Activated T-helper 1 cell treated with anti-CD3 and anti-CD28 coated beads, Interleukin-2, amount 50 U/mL, for 16 hours (primary cell): Measurements from ENCODE around the gene FCN3.
"Not testable (repeated sequence)": the region's sequence is repeated elsewhere in the genome, so short reads cannot be mapped to it uniquely, and the experiment has no call there.

ENCODE experiments used
- DNase-seq, 2 donors: peaks; one replicate each; pipeline ENCODE4 v3.0.0-alpha.2; 2020; ENCODE audit warnings: low read depth in 1 of 2, low spot score in 1 of 2

The FCN3 gene

DNA sequence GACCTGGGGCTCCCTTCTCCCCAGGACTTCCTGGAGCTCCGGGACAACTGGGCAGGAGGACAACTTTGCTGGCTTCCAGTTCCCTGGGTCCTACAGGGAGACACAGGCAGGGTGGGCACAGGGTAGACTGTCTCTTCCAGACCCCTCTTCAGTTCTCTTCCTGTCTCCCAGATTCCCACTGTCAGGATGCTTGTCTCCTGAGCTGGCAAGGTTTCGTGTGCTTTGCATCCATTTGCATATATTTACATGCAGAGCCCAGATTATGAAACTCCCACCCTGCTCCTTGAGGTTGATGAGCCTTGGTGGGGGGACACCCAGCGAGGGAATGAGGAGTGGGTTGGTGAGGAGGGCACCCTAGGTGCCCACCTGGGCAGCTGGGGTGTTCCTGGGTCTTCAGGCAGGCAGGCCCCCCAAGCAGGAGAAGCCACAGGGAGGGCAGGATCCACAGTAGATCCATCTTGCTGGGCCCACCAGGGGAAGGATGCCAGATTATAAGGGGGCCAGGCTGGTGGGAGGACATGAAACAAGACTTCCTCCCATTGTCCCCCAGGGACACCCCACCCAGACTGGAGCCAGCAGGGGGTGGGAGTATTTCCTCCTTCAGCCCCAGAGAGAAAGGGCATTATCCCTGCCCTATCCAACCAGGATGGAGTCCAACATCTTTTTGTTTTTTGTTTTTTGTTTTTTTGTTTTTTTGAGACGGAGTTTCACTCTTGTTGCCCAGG is at the start of gene FCN3:
TSS of gene FCN3 (minus strand) at position 463 of the 725 bp plus-strand sequence. CDS start at position 457, 6 bp downstream.
- DNase-seq = no peak

DNA sequence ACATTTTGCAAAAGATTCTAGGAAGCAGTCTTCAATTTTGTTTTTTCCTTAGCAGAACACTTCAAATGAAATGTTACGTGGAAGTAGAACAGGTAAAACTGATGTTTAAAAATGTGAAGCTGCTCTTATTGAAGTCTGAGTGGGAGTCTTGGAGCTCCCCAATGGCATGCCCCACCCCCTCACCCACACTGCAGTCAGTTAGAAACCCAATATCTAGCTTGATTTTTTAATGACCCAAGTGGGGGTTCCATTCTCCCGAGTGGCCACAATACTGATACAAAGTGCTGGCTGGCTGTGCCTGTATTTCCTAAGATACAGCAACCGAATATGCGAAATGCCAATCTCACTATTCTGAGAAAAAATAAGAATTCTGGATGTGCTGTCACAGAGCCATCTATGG is 49.1 kb upstream of the FCN3 start:
- no peak for DNase-seq

DNA sequence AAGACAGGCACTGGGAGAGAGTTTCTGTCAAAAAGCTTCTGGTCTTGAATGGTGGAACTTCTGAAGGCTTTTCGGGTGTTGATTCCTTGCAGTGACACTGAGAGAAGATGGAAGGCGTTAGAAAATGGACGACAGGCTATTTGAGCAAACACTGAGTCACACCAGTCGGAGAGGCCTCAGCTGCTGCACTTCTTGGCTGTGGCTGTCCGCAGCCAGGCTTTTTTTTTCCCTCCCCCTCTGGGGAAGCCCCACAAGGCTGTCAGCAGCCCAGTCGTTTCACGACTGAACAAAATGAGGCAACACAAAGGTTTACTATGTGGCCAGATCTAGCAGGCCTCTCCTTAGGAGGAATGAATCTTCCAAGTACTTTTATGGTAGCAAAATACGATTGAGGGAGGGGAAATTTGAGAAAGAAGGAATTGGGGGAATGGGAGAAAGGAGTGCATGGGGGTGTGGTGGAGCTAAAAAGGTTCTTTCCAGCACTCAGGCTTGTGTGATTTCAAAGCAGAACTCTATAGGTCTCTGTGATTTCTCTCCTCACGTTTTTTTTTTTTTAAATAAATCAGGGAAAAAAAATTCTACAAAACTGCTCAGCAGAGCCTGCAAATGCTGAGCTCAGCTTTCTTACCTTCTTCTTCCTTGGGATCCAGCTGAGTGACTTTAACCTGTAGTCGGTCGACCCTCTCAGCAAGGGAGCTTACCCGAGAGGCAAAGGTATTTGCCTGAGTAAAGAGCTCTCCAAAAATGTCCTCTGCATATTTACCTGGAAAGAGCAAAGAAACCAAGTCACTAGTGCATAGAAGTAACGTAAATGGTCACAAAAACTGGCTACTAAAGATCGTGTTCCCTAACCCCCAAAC is 43.9 kb upstream of the FCN3 start:
- peak in 1 of 2 donors; percentile 48 for DNase-seq

DNA sequence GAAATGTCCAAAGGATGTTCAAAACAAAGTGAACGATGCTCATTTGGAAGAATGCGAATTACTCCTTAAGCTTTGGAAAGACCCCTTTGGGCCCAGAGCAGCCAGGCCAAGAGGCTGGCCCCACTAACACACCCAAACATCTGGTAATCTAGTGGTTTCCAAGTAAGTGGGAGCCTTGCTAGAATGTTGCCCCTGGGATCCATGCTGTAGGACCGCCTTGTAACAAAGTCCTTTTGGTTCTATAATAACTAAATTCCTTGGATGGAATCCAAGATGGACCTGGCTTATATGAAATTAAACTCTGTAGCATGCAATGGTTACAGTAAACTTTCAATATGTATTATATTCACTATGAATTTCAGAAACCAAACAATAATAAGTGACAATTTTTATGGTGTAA is 43.1 kb upstream of the FCN3 start:
- DNase-seq = no peak

DNA sequence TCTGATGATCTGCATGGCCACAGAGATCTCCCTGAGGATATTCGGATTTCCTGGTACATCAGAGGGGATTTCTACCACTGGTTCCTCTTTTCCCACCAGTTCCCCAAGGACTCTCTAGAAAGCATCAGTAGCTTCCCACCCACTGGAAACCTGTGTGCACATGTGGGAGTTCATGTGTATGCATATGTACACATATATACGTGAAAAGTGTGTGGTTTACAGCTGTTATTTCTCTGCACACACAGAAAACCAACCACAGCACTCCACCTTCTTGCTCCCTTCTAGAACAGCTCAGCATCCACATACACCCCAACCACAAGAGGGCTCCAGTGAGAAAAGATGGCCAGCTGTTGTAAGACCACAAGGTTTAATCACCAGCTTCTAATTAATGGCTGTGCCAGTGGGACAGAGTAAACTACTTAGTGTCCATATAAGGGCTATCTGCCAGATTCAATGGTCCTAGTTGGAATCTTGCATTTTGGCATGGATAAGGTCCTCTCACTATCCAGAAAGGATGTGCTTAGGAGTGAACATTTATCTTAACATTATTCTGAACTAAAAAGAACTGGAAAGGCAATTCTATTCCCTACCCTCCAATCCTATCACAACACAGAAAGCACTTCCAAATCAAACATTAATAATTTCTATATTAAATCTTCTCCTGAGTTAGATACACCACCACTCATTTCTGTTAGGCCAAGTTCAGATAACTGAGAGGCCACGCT is 41.9 kb upstream of the FCN3 start:
- no peak for DNase-seq

DNA sequence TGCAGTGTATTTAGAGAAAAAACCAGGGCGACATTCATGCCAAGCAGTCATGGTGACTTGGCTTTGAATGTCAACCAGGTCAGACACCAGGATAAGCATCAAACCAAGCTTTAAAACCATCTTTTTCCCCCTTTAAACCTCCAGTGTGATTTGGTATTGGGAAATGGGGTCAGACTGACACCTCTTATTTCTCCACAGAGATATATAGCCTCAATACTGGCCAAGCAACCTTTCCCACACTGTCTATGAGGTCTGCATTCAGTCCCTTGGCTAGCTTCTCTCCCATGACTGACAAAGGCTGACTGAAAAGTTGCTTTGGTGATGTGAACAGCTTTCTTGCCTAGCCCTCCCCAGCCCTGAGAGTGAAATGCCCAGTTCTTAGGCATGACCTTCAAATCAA is 39.5 kb upstream of the FCN3 start:
- no peak for DNase-seq

DNA sequence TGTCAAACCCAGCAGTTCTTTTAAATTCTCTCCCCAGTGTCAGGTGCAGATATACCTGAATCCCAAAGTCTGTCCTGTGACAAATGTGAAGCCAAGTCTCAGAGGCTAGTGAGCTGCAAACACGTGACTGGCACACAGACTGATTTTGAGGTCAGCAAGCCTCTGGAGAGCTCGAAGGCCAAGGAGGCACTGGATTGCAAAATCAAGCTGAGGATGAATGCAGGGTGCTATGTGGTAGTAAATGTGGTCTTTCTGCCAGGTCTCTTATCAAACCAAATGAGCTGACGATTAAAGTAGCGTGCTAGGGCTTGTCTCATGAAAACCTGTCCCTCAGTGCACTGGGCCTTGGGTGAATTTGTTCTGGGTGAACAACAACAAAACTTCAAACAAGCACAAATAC is 38.4 kb upstream of the FCN3 start:
- DNase-seq = no peak

DNA sequence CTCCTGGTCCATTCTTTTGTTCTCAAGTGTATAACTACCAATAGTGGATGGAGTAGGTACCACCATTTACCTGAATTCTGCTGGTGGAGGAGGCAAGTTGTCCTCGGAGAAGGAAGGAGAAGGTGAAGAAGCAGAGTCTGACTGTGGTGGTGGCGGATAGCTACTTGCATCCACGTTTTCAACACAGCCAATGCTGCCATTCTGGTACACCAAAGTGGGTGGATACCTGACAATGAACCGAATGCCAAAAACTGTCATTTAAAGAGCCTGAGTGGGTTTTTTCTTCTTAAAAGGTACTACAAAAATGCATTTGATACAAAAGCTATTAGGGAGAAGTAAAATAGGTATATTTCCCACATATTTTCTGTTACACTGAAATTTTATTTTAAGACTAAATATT is 37.9 kb upstream of the FCN3 start:
- no peak for DNase-seq

DNA sequence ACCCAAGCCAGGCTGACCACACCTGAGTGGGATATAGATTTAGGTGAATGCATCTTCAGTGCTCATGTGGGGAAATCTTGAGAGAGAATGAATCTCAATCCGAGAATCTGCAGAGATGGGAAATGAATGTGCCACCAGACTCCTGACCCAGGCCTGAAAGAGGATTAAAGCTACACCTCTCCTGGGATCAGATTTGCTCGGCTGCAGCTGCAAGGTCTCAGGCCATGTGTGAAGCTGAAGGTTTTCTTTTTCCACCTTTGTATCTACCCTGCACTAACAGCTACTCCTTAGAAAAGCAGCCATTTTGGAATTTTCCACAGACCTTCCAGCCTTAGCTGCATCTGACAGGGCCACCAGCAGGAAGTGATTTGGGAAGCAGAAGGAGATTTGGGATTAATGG is 36.1 kb upstream of the FCN3 start:
- DNase-seq = no peak

DNA sequence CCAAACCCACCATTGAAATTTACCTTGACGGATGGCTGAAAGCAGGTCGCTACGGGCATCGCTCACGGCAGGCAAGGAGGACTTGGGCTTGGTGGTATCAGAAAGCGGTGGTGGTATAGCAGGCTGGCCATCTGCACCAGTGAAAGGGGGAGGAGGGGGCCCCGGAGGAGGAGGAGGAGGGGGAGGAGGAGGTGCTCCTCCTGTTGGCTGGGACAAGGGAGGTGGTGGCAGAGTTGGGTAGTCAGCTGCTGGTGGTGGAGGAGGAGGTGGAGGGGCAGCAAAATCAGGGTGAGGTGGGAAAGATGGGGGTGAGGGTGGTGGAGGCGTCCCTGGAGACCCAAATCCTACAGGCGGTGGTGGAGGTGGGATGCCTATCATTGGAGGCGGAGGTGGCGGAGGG is 35.0 kb upstream of the FCN3 start:
- no peak for DNase-seq

DNA sequence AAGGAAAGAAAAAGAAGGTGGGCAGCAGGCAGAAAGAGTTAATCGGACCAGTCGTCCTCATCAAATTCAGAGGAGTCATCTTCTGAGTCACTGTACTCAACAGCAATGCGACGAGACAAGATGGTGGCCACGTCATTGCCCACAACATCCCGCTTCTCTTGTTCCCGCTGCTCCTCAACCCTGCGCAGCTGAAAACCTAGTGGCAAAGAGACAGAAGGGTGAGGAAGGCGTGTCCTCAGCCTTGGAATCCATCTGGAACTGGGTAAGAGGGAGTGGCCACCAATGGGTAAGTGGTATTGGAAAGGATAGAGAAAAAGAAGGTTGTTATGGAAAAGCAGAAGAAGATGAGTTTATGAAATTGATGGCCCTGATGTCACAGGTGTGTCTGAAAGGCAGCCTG is 33.5 kb upstream of the FCN3 start:
- DNase-seq = no peak

DNA sequence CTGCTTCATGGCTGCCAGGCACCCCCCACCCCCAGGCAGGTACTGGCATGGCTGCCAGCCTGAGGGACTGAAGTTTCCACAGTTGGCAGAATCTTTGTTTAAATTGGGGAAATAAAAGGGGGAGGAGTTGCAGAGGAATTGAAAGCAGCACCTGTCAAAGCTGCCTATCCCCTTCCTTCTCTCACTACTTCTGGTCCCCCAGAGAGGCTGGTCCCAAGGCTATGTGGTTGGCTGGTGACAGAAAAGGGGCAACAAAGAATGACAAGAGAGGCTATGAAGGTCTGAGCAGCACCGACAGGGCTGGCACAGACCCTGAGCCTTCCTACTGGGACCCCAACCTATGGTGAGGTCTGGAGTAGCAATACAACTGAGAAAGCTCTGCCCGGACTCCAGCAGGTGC is 32.2 kb upstream of the FCN3 start:
- DNase-seq = not testable (repeated sequence)

DNA sequence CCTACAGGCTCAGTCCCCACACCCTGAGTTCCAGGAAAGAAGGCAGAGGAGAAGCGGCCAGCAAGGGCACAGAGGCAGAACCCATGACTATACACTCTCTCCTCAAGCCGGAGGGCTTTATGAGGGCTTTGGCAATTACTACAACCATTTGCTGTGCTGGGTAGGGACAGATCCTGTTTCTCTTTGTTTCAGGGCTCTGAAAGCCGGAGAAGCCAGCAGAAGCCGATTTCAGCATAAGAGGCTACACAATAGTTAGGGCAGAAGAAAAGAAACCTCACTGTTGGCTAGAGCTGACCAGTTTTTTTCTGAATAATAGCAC is 31.7 kb upstream of the FCN3 start:
- no peak for DNase-seq

DNA sequence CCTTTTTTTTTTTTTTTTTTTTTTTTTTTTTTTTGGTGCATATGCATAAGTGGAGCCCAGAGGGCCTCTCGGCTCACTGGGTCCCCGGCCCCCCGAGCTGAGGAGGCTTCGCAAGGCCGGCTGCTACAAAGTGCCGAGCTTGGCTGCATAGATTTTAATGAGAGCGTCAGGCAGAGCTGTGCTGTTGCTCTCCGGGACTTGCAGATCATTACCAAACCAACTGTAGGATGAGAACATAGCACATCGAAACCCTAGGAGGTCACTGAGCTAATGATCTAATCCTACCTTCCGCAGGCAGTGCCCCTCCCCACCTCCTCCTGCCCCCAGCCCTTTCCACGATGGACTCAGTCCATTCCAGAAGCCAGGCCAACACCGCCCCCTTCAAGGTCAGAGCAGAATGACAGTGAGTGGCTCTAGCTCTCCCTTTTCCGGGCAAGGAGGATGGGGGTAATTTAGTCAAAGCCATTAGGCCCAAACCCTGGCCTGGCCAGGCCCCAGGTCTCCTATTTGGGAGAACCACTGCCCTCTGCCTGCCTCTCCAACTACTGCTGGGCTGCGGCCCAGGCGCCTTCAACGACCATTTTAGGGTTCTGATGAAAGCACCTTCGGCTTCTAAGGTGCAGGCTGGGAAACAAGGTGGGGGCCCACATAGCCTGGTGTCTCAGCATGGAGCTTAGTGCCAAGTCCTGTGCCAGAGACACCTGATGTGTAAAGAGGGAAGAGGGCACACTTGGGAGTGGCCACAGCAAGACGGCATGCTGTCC is 31.2 kb upstream of the FCN3 start:
- DNase-seq = not testable (repeated sequence)

DNA sequence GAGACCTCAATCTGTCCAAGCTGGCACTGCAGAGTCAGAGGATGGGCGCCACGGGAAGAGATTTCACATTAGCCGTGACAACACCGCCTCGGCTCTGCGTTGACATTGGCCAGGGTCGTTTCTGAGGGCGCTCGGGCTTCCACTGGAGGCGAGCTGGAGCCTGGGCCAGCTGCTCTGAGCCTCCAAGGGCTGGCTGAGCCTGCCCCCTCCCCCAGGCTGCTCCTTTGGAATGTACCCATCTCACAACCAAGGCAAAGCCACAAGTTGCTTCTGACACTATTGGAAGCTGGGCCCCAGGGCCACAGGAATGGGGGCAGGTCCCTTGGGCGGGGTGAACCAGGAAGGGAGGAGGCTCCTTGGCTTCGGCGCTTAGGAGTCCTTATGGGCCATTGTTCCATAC is 30.4 kb upstream of the FCN3 start:
- DNase-seq = no peak

DNA sequence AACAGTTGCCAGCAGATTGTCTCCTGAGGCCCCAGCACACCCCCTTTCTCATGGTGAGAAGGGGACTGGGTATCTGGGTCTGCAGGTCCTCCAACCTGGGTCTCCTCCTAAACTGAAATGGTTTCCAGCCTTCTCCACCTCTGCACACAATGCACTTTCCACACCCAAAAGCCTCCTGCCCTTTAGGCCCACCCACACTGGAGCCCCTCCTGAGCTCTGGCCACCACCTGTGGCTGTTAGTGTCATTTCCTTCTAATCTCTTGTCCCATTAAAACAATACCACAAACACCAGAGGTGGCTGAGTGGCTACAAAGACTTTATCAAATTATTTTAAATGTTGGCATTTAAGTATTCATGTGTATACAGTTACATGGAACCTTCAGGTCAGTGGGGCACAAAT is 29.3 kb upstream of the FCN3 start:
- no peak for DNase-seq

DNA sequence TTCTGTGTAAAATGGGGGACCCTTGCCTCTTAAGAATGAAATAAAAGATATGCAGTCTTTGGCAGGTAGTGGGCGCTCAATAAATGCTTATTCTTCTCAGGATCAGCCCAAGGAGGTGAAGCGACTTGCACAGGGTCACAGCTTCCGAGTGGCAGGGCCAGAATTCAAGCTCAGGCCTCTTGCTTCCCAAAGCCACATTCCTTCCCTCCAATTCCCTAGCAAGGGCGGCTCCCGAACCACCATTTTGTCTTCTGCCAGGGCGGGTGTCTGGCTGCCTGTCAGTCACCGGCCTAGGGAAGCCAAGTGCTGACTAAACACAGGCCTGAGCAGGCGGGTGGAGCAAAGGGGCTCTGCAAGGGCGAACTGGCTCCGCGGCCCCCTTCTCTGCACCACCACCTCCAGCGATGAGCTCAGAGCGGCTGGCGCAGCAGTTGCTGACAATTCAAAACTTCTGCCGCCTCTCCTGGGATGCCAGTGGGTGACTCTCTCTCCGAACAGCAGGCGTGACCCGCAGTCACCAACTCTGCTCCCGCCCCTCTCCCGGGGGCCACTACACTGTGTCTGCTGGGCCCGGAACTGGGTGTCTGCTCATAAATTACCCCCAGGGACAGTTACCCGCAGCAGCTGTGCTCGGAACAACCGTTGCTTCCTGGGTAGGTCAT is 28.6 kb upstream of the FCN3 start:
- no peak for DNase-seq

DNA sequence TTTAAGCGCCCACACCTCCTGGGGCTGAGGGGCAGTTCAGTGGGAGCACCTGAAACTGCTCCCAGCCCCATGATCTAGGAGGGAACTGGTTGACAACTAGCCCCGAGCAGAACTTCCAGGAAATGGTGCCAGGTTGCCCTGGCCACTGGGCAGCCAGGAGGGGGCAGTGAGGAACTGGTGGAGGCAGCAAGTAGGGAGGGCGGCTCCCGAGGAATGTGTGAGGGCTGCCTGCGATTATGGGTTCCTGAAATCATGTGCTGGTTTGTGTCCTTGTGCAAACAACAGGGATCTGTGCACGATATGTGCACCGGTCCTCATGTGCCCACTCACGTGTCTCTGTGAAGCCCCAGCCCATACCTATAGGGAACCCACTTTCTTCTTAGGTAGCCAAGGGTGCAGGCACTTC is 27.7 kb upstream of the FCN3 start:
- no peak for DNase-seq

DNA sequence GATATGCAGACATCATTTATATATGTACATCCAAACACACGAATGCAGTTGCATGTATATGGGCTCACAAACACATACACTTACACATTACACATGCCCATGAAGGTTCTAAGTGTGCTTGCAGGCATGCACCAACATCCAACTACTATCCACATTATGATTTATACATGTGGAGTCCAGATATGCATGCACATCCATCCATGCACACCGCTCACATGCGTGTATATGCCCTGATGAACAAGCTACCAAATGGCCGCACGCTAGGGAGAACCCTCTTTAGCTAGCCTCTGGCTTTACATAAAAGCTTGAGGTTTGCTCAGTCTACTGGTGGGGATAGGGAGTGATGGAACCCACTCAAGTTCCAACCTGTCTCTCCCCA is 26.3 kb upstream of the FCN3 start:
- no peak for DNase-seq

DNA sequence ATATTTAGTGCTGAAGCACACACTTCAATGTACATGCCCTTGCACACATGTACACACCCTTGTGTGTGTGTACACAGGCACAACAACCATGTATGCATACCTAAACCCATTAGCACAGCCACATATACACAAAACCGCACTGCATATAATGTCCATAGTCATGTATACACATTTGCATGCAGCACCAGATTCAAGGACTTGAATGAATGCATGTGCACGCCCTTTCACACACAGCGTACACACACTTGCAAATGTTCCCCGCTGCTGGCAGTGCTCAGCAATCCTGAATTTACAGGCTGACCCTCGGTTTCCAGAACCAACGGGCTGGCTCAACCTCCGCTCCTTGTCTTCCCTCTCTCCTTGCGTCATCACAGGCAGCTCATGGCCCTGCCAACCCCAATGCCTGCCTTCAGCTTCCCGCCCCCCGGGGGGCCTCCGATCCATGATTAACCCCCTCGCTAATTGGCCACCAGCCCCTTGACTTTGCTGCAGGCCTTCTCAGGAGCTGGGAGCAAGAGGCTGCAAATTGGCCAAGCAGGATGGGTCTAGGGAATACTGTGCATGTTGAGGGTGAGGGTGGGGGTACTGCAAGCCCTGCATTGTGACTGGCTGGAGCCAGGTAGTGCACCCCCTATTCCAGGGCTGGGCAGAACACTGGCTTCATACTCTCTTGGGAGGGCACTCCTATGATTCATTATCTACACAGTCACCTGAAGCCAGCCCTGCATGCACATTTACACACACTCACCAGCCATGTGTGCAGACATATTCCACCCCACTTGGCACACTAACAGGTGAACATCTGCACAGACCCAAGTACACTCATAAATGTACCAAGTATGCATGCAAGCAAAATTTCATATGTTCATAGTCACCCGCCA is 25.7 kb upstream of the FCN3 start:
- no peak for DNase-seq
